Fibroblast of gingiva (primary cell): ENCODE results near the gene ANKRD55.
"Not testable (repeated sequence)": the region's sequence is repeated elsewhere in the genome, so short reads cannot be mapped to it uniquely, and the experiment has no call there.

Experiments
- DNase-seq: peaks from one replicate; pipeline ENCODE4 v3.0.0-alpha.2; 2011; ENCODE audit warnings: low read depth

ANKRD55 gene

GRCh38 chr5:56144211-56144610 is 88.9 kb downstream of the ANKRD55 start:
- no peak for DNase-seq

GRCh38 chr5:56143373-56143714 is 89.8 kb downstream of the ANKRD55 start:
- no peak for DNase-seq

- no peak for DNase-seq
Observed at GRCh38 chr5:56142614-56143372, 90.3 kb downstream of the ANKRD55 start.

GRCh38 chr5:56142233-56142613 is 90.9 kb downstream of the ANKRD55 start:
- no peak for DNase-seq

GRCh38 chr5:56140073-56140472 is 93.1 kb downstream of the ANKRD55 start:
- no peak for DNase-seq

- DNase-seq, result no peak
Observed at GRCh38 chr5:56130664-56131063, 102.5 kb downstream of the ANKRD55 start.

GRCh38 chr5:56129288-56129687 is 103.8 kb downstream of the ANKRD55 start:
- no peak for DNase-seq

GRCh38 chr5:56128113-56128512 is 105.0 kb downstream of the ANKRD55 start:
- DNase-seq, result no peak

GRCh38 chr5:56126487-56127179 is 106.5 kb downstream of the ANKRD55 start:
- DNase-seq, result no peak

GRCh38 chr5:56123531-56124243 is 109.4 kb downstream of the ANKRD55 start:
- DNase-seq, result peak; percentile 98

GRCh38 chr5:56122360-56122985 is 110.7 kb downstream of the ANKRD55 start:
- not testable (repeated sequence) for DNase-seq

- no peak for DNase-seq
Observed at GRCh38 chr5:56119050-56119449, 114.1 kb downstream of the ANKRD55 start.

GRCh38 chr5:56116599-56117141 is 116.5 kb downstream of the ANKRD55 start:
- no peak for DNase-seq

GRCh38 chr5:56115589-56115988 is 117.5 kb downstream of the ANKRD55 start:
- no peak for DNase-seq

- DNase-seq, result peak; percentile 92
Observed at GRCh38 chr5:56112526-56113121, 120.5 kb downstream of the ANKRD55 start.

- no peak for DNase-seq
Observed at GRCh38 chr5:56111404-56111781, 121.7 kb downstream of the ANKRD55 start.

- peak; percentile 44 for DNase-seq
Observed at GRCh38 chr5:56110646-56111403, 122.3 kb downstream of the ANKRD55 start.

- no peak for DNase-seq
Observed at GRCh38 chr5:56108246-56108645, 124.9 kb downstream of the ANKRD55 start.

- DNase-seq, result no peak
Observed at GRCh38 chr5:56106837-56107236, 126.3 kb downstream of the ANKRD55 start.

GRCh38 chr5:56105511-56106291 is 127.4 kb downstream of the ANKRD55 start:
- DNase-seq, result no peak
